HEK293T (cell line): Measurements from ENCODE around the gene ADAMTS12.
"Not testable (repeated sequence)": the region's sequence is repeated elsewhere in the genome, so short reads cannot be mapped to it uniquely, and the experiment has no call there.

Experiments used
- CTCF ChIA-PET: fragments of 350-600 bp; formaldehyde crosslinking; extraction: SDS; loops from one replicate; lab custom pipeline; 2021; ENCODE audit warnings: antibody characterized with exemption, inconsistent platforms; lab: Yijun Ruan, JAX
- POLR2A ChIA-PET: fragments of 350-600 bp; formaldehyde crosslinking; extraction: SDS; loops from one replicate; lab custom pipeline; 2020; ENCODE audit warnings: antibody characterized with exemption, inconsistent platforms; lab: Yijun Ruan, JAX
- DNase-seq: peaks from one replicate; pipeline ENCODE4 v3.0.0; 2012; ENCODE audit warnings: mixed read lengths; ENCODE audit errors: extremely low spot score
- ARNT ChIP-seq: fragments of 450-650 bp; IDR thresholded peaks from 2 replicates; pipeline ENCODE4 v1.6.1; 2017; ENCODE audit warnings: mild to moderate bottlenecking
- BHLHE40 ChIP-seq: fragments of 450-650 bp; IDR thresholded peaks from 2 replicates; pipeline ENCODE4 v1.6.1; 2016; ENCODE audit warnings: mild to moderate bottlenecking, moderate library complexity, borderline replicate concordance
- CTBP1 ChIP-seq: fragments of 450-650 bp; IDR thresholded peaks from 2 replicates; pipeline ENCODE4 v1.6.1; 2016; ENCODE audit warnings: borderline replicate concordance
- ELF4 ChIP-seq: fragments of 450-650 bp; IDR thresholded peaks from 2 replicates; pipeline ENCODE4 v1.6.1; 2017; ENCODE audit warnings: antibody characterized with exemption
- FOXA1 ChIP-seq: fragments of 450-650 bp; IDR thresholded peaks from 2 replicates; pipeline ENCODE4 v1.6.1; 2016; ENCODE audit warnings: mild to moderate bottlenecking
- FOXK2 ChIP-seq: fragments of 450-650 bp; IDR thresholded peaks from 2 replicates; pipeline ENCODE4 v1.6.1; 2016; ENCODE audit warnings: mild to moderate bottlenecking
- FOXM1 ChIP-seq: fragments of 450-650 bp; IDR thresholded peaks from 2 replicates; pipeline ENCODE4 v1.6.1; 2017; ENCODE audit warnings: mild to moderate bottlenecking, borderline replicate concordance
- HDGF ChIP-seq: fragments of 450-650 bp; IDR thresholded peaks from 2 replicates; pipeline ENCODE4 v1.6.1; 2017; ENCODE audit warnings: antibody characterized with exemption, borderline replicate concordance
- L3MBTL2 ChIP-seq: fragments of 450-650 bp; conservative IDR thresholded peaks from 2 replicates; pipeline ENCODE4 v1.6.1; 2016; ENCODE audit warnings: mild to moderate bottlenecking
- LEF1 ChIP-seq: fragments of 450-650 bp; IDR thresholded peaks from 2 replicates; pipeline ENCODE4 v1.6.1; 2017; ENCODE audit warnings: mild to moderate bottlenecking, borderline replicate concordance
- NFRKB ChIP-seq: fragments of 450-650 bp; IDR thresholded peaks from 2 replicates; pipeline ENCODE4 v1.6.1; 2016; ENCODE audit warnings: mild to moderate bottlenecking, moderate library complexity
- SP1 ChIP-seq: fragments of 450-650 bp; IDR thresholded peaks from 2 replicates; pipeline ENCODE4 v1.6.1; 2017
- SUZ12 ChIP-seq: fragments of 450-650 bp; IDR thresholded peaks from 2 replicates; pipeline ENCODE4 v1.6.1; 2016; ENCODE audit warnings: mild to moderate bottlenecking
- TARDBP ChIP-seq: fragments of 450-650 bp; IDR thresholded peaks from 2 replicates; pipeline ENCODE4 v1.6.1; 2016
- ZNF384 ChIP-seq: fragments of 450-650 bp; IDR thresholded peaks from 2 replicates; pipeline ENCODE4 v1.6.1; 2016
- TF ChIP-seq, protein P1 (sequence below): fragments of 450-650 bp; IDR thresholded peaks from 2 replicates; pipeline ENCODE4 v1.6.1; 2016

ADAMTS12 gene

DNA sequence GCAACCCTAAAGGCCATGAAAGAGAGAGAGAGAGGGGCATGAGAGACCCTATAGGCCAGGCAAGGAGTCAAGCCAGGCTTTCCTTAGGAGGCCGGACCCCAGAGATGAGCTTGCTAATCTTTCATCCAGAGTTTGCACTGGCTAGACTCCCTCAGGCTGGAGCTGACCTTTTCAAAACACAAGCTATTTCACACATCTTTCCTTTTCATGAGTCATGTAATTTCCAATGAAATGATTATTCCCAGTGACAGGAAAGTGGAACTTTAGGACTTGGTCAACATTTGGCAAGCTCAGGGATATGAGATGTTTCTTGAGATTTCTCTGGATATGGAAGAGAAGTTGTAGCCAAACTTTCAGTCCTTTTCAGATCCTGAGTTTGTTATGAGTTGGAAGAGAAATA is 333.3 kb downstream of the ADAMTS12 start:
- no peak for TF ChIP-seq FOXA1
- no peak for TF ChIP-seq SP1
- TF ChIP-seq ARNT = no peak
- no peak for TF ChIP-seq L3MBTL2
- POLR2A ChIA-PET = no interaction called here

DNA sequence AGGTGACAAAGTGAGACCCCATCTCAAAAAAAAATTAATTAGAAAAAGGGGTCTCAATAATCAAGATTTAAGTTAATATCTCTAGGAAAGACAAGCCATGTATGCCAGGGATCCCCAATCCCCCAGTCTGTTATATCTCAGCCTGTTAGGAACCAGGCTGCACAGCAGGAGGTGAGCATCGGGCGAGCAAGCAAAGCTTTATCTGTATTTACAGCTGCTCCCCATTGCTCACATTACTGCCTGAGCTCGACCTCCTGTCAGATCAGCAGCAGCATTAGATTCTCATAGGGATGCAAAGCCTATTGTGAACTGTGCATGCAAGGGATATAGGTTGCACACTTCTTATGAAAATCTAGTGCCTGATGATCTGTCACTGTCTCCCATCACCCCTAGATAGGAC is 334.2 kb downstream of the ADAMTS12 start:
- no peak for DNase-seq
- TF ChIP-seq BHLHE40 = no peak
- no peak for TF ChIP-seq LEF1
- TF ChIP-seq FOXM1 = no peak
- TF ChIP-seq ZNF384 = no peak
- no peak for TF ChIP-seq FOXK2
- no peak for TF ChIP-seq HDGF
- no peak for TF ChIP-seq NFRKB
- no peak for TF ChIP-seq SUZ12
- no peak for TF ChIP-seq ELF4
- CTCF ChIA-PET = no interaction called here
- POLR2A ChIA-PET = no interaction called here

More for the DNA sequence above, 333.3 kb downstream of the ADAMTS12 start:
- CTCF ChIA-PET = interaction anchor here (0.6 kb wide), 1 partner anchor 350 kb away, joined by 3 read pairs; no protein-coding TSS in a partner anchor
- DNase-seq = no peak

DNA sequence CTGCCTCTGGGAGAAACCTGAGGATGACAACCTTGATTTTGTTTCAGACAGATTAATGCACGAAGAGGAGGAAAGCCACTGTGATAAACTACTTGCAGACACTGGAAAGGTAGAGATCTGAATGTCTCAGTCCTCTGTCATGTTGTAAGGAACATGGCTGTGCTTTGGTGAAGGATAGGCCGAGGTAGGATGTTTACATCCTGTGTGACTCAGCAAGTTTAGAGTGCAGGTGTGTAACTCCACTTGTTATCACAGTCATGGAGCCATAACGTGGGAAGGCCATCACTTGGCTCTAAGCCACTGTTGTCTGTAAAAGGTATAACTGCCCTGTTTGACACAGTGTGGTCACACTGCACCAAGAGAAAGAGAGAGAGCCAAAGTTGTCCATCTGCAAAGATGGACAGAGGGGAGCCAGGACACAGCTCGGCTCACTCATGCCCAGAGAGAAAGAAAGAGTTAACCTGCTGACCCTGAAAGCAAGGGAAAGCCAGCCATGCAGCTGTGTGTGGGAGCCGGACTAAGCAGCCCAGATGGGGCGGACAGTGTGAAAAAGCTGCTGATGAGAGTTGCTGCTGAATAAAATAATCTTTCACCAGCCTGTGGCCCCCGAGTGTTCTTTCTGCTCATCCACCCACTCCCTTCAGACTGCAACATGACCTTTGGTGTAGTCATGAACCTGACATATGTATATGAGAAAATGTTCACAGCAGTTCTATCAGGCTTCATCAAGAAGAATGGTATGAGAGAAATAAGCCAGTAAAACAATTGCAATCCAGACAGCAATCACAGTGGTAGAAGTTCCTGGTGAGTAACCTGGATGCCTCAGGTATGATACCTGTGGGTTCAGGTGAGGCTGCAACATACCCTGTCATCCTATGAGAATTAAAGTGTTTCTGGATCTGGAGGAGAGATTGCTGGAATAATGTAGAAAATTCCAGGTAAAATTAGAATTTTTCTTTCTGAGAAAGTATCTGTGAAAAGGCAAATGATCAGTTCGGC is 335.2 kb downstream of the ADAMTS12 start:
- CTCF ChIA-PET = interaction anchor here (0.5 kb wide), 1 partner anchor 18 kb away, joined by 3 read pairs; no protein-coding TSS in a partner anchor
- no peak for TF ChIP-seq ZNF384
- no peak for TF ChIP-seq FOXA1
- POLR2A ChIA-PET = no interaction called here
- no peak for DNase-seq

DNA sequence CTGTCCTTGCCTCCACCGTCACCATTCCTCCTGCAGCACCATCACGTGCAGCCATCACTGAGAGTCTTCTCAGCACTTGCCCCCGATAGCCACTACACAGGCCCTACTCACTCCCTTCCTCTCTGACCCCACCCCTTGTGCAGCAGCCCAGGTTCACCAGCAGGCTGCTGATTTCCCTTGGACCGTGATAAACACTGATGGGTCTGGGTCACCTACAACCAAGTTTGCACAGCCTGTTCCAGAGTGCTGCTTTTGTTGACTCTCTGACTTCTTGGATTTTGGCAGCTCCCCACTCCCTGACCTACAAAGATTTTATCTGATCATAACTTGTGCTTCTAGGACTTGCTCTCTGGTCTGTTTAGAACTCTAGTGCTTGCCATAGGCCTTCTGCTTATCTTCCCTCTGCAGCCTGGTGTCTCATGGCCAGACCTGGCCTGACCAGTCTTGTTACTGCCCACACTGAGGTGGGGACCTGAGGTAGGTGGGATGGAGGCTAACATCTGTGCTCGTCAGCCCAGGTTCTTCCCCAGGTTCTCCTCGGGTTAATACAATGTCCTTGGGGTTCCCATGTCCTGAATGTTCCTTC is 341.7 kb downstream of the ADAMTS12 start:
- ChIA-PET POLR2A (no interaction called here), CTCF (no interaction called here)
- DNase-seq = no peak
- TF ChIP-seq LEF1 = no peak
- no peak for TF ChIP-seq BHLHE40
- TF ChIP-seq CTBP1 = no peak

DNA sequence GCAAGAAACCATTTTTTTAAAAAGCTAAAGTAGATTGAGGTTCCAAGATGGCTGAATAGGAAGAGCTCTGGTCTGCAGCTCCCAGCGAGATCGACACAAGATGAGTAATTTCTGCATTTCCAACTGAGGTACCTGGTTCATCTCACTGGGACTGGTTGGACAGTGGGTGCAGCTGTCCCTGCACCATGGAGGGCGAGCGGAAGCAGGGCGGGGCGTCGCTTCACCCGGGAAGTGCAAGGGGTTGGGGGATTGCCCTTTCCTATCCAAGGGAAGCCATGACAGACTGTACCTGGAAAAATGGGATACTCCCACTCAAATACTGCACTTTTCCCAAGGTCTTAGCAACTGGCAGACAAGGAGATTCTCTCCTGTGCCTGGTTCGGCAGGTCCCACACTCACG is 352.0 kb downstream of the ADAMTS12 start:
- DNase-seq, CTCF ChIA-PET, POLR2A ChIA-PET: not testable (repeated sequence)

DNA sequence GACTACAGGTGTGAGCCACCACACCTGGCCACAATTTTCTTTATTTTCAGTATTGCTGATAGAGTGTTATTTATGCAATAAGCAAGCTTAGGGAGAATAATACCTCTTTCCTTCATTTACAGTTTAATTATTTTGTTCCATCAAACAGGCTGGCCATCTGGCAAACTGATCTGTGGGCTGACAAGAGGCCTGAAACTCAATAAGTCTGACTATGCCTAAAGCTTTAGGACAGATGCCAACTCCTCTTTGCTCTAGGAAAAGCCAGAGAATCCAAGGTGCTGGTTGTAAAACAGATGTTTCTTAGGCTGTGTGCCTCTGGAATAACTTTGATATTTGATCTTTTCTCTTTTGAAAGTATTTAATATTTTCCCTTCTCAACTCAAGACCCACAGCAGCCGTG is 352.6 kb downstream of the ADAMTS12 start:
- ChIA-PET CTCF (interaction anchor here (0.6 kb wide), 1 partner anchor 17 kb away, joined by 3 read pairs; no protein-coding TSS in a partner anchor), POLR2A (no interaction called here)
- no peak for DNase-seq
- no peak for TF ChIP-seq ZNF384
- no peak for TF ChIP-seq SP1
- TF ChIP-seq LEF1 = no peak
- no peak for TF ChIP-seq ARNT
- no peak for TF ChIP-seq NFRKB
- TF ChIP-seq FOXM1 = no peak
- no peak for TF ChIP-seq TARDBP
- no peak for TF ChIP-seq FOXK2
- no peak for TF ChIP-seq SUZ12
- no peak for TF ChIP-seq HDGF
- no peak for TF ChIP-seq ELF4
- no peak for TF ChIP-seq BHLHE40
- TF ChIP-seq CTBP1 = no peak
- TF ChIP-seq, protein P1, sequence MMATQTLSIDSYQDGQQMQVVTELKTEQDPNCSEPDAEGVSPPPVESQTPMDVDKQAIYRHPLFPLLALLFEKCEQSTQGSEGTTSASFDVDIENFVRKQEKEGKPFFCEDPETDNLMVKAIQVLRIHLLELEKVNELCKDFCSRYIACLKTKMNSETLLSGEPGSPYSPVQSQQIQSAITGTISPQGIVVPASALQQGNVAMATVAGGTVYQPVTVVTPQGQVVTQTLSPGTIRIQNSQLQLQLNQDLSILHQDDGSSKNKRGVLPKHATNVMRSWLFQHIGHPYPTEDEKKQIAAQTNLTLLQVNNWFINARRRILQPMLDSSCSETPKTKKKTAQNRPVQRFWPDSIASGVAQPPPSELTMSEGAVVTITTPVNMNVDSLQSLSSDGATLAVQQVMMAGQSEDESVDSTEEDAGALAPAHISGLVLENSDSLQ = no peak

DNA sequence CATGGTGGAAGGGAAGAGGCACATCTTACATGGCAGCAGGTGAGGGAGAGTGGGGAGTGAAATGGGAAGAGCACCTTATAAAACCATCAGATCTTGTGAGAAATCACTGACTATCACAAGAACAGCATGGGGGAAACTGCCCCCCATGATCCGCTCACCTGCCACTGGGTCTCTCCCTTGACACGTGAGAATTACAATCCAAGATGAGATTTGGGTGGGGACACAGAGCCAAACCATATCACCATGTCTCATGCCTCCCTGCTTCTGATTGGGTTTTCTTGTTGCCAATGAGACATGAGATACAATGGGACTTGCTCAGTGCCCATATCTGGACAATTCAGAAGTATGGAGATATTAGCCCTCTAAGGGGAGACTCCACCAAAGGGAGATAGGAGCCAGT is 353.6 kb downstream of the ADAMTS12 start:
- ChIA-PET POLR2A (no interaction called here), CTCF (no interaction called here)
- TF ChIP-seq HDGF (no peak), SUZ12 (no peak), ARNT (no peak), CTBP1 (no peak), BHLHE40 (no peak), FOXK2 (no peak)
- no peak for DNase-seq

DNA sequence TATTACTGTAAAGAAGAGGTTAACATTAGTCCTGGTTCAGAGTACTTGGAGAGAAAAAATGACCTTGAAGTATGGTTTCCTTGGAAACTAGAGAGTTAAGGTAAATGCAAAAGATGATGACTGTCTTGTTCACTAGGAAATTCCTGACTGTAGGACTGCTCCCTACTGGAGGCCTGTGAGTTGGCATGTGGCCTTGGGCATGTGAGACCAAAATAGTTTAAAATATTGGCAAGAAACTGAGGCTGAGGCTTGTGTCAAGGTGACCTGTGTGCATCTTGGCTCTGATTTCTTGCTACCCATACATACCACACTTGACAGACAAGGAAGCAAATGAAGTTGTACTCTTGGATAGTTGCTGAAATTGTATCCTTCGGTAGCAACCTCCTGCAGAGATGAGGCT is 354.6 kb downstream of the ADAMTS12 start:
- no peak for DNase-seq
- TF ChIP-seq CTBP1 (no peak), SP1 (no peak), NFRKB (no peak), L3MBTL2 (no peak), ELF4 (no peak)
- POLR2A ChIA-PET = no interaction called here
- CTCF ChIA-PET = no interaction called here
